Breast epithelium (tissue), 3 donors: ENCODE results near the gene STARD3NL.

ENCODE experiments used
- POLR2AphosphoS5 ChIP-seq, 3 donors: sonication (generic); formaldehyde crosslinking; IDR thresholded peaks; one replicate each; pipeline ENCODE4 v1.6.1; 2017; ENCODE audit warnings: antibody characterized with exemption in 3 of 3
- TF ChIP-seq, protein P1 (sequence below), 3 donors: fragments of 450-650 bp; IDR thresholded peaks; one replicate each; pipeline ENCODE4 v1.5.1; 2016 to 2017; ENCODE audit warnings: antibody characterized with exemption in 3 of 3, mild to moderate bottlenecking in 3 of 3, moderate library complexity in 3 of 3

DNA sequence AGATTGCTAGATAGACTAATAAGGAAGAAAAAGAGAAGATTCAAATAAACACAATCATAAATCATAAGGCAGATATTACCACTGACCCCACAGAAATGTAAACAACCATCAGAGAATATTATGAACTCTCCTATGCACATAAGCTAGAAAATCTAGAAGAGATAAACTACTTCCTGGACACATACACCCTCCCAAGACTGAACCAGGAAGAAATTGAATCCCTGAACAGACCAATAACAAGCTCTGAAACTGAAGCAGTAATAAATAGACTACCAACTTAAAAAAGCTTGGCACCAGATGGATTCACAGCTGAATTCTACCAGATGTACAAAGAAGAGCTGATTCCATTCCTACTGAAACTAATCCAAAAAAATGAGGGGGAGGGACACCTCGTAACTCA is 24.5 kb upstream of the STARD3NL start:
- TF ChIP-seq POLR2AphosphoS5 (IDR thresholded peaks at IDR 0.05), result no peak
- TF ChIP-seq, protein P1, sequence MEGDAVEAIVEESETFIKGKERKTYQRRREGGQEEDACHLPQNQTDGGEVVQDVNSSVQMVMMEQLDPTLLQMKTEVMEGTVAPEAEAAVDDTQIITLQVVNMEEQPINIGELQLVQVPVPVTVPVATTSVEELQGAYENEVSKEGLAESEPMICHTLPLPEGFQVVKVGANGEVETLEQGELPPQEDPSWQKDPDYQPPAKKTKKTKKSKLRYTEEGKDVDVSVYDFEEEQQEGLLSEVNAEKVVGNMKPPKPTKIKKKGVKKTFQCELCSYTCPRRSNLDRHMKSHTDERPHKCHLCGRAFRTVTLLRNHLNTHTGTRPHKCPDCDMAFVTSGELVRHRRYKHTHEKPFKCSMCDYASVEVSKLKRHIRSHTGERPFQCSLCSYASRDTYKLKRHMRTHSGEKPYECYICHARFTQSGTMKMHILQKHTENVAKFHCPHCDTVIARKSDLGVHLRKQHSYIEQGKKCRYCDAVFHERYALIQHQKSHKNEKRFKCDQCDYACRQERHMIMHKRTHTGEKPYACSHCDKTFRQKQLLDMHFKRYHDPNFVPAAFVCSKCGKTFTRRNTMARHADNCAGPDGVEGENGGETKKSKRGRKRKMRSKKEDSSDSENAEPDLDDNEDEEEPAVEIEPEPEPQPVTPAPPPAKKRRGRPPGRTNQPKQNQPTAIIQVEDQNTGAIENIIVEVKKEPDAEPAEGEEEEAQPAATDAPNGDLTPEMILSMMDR (IDR thresholded peaks at IDR 0.05), result no peak
